Measurements from ENCODE around the gene RTN4RL1. TPM values are rescaled to one million over a fixed set of nuclear protein-coding genes. Genes with fewer than 3 reads are reported as not detected.

The RTN4RL1 gene
- total RNA-seq, 1 donor from 2014 or later = not detected

- Mint-ChIP-seq H3K27ac (ENCODE audit: unreplicated experiment) (no peak overlapping the region), H3K4me3 (ENCODE audit: unreplicated experiment) (no peak overlapping the region), H3K27me3 (ENCODE audit: unreplicated experiment) (peaks cover 5% of the 10 kb centered on the region), H3K9me3 (ENCODE audit: unreplicated experiment) (no peaks in the 10 kb centered on the region), H3K4me1 (ENCODE audit: unreplicated experiment) (no peaks in the 10 kb centered on the region), H3K36me3 (ENCODE audit: low read depth, unreplicated experiment) (peaks cover 10% of the 10 kb centered on the region)
- DNase-seq (ENCODE audit: low spot score) = no peak
- no peak for TF ChIP-seq CTCF (IDR thresholded peaks at IDR 0.05; ENCODE audit: unreplicated experiment)
Observed at GRCh38 chr17:1966274-1967086, 58.7 kb downstream of the RTN4RL1 start.

- no peak for DNase-seq (ENCODE audit: low spot score)
- no peak for TF ChIP-seq CTCF (IDR thresholded peaks at IDR 0.05; ENCODE audit: unreplicated experiment)
- H3K27ac Mint-ChIP-seq (ENCODE audit: unreplicated experiment) = no peak overlapping the region
- H3K4me3 Mint-ChIP-seq (ENCODE audit: unreplicated experiment) = no peak overlapping the region
- H3K27me3 Mint-ChIP-seq (ENCODE audit: unreplicated experiment) = peaks cover 4% of the 10 kb centered on the region
- peaks cover 4% of the 10 kb centered on the region for H3K36me3 Mint-ChIP-seq (ENCODE audit: low read depth, unreplicated experiment)
- H3K4me1 Mint-ChIP-seq (ENCODE audit: unreplicated experiment) = peaks cover 6% of the 10 kb centered on the region
- no peaks in the 10 kb centered on the region for H3K9me3 Mint-ChIP-seq (ENCODE audit: unreplicated experiment)
Observed at GRCh38 chr17:1965556-1966273, 59.4 kb downstream of the RTN4RL1 start.

GRCh38 chr17:1963250-1963649 lies 61.9 kb downstream of the RTN4RL1 start:
- no peak for DNase-seq (ENCODE audit: low spot score)
- H3K27me3 Mint-ChIP-seq (ENCODE audit: unreplicated experiment) = peaks cover 5% of the 10 kb centered on the region
- H3K27ac Mint-ChIP-seq (ENCODE audit: unreplicated experiment) = no peak overlapping the region
- H3K4me1 Mint-ChIP-seq (ENCODE audit: unreplicated experiment) = peaks cover 11% of the 10 kb centered on the region
- no peak overlapping the region for H3K4me3 Mint-ChIP-seq (ENCODE audit: unreplicated experiment)
- H3K9me3 Mint-ChIP-seq (ENCODE audit: unreplicated experiment) = no peaks in the 10 kb centered on the region
- TF ChIP-seq CTCF (IDR thresholded peaks at IDR 0.05; ENCODE audit: unreplicated experiment) = no peak
- H3K36me3 Mint-ChIP-seq (ENCODE audit: low read depth, unreplicated experiment) = no peaks in the 10 kb centered on the region

- H3K27me3 Mint-ChIP-seq (ENCODE audit: unreplicated experiment) = peaks cover 3% of the 10 kb centered on the region
- H3K4me1 Mint-ChIP-seq (ENCODE audit: unreplicated experiment) = peaks cover 11% of the 10 kb centered on the region
- no peak for TF ChIP-seq CTCF (IDR thresholded peaks at IDR 0.05; ENCODE audit: unreplicated experiment)
- H3K27ac Mint-ChIP-seq (ENCODE audit: unreplicated experiment) = no peak overlapping the region
- no peak overlapping the region for H3K4me3 Mint-ChIP-seq (ENCODE audit: unreplicated experiment)
- no peak for DNase-seq (ENCODE audit: low spot score)
- H3K9me3 Mint-ChIP-seq (ENCODE audit: unreplicated experiment) = no peaks in the 10 kb centered on the region
- H3K36me3 Mint-ChIP-seq (ENCODE audit: low read depth, unreplicated experiment) = no peaks in the 10 kb centered on the region
Observed at GRCh38 chr17:1961189-1961588, 63.9 kb downstream of the RTN4RL1 start.

GRCh38 chr17:1960545-1960912 lies 64.6 kb downstream of the RTN4RL1 start:
- TF ChIP-seq CTCF (IDR thresholded peaks at IDR 0.05; ENCODE audit: unreplicated experiment) = no peak
- H3K36me3 Mint-ChIP-seq (ENCODE audit: low read depth, unreplicated experiment) = no peaks in the 10 kb centered on the region
- H3K4me1 Mint-ChIP-seq (ENCODE audit: unreplicated experiment) = peaks cover 11% of the 10 kb centered on the region
- no peaks in the 10 kb centered on the region for H3K9me3 Mint-ChIP-seq (ENCODE audit: unreplicated experiment)
- H3K4me3 Mint-ChIP-seq (ENCODE audit: unreplicated experiment) = no peak overlapping the region
- H3K27ac Mint-ChIP-seq (ENCODE audit: unreplicated experiment) = no peak overlapping the region
- DNase-seq (ENCODE audit: low spot score) = no peak
- H3K27me3 Mint-ChIP-seq (ENCODE audit: unreplicated experiment) = peaks cover 6% of the 10 kb centered on the region

All from endothelial cell (in vitro differentiated cells).